ENCODE measurements around the gene BRD3OS. TPM values are rescaled to one million over a fixed set of nuclear protein-coding genes. Genes with fewer than 3 reads are reported as not detected.
A peak's percentile ranks its signal among the peaks of the same experiment; 100 is the strongest.

The BRD3OS gene
- total and polyA plus RNA-seq, 2 of the 13 experiments (the other 11 are each of a cell fraction or from before 2014, with no cell fraction given): 4.9 to 5.7 TPM

- peak; percentile 83 for ATAC-seq
- ChIA-PET POLR2A (interaction anchor here (1.2 to 4.4 kb wide), 3 partner anchors 11 to 98 kb away, joined by 4 to 24 read pairs (median 5); no protein-coding TSS in a partner anchor), CTCF (ENCODE audit: low intra/inter-chr PET ratio, low total read pairs) (no interaction called here)
- H3K27ac ChIP-seq (ENCODE audit: extremely low read length, insufficient read depth, low read length): peak overlapping the region; percentile 90
- no TSS peak for BruUV-seq (replicated peaks)
- WGBS (ENCODE audit: low lambda C conversion rate): 11% methylated on average over 3 of the region's 31 CpGs
- peak overlapping the region; percentile 79 for H3K9ac ChIP-seq (ENCODE audit: insufficient read depth, low read depth, low read length)
- intact Hi-C loops (cut with micrococcal nuclease; ENCODE audit: unreplicated experiment) (loop anchor here (1.0 kb wide), 1 partner anchor 11 kb away; no protein-coding TSS in a partner anchor), in situ Hi-C loops (cut with HindIII; ENCODE audit: extremely low pct_ligation_motif_present, low pct_unique_long_range_greater_than_20kb) (loop anchor here (5.0 kb wide), 1 partner anchor 203 kb away; no protein-coding TSS in a partner anchor)
- peaks cover 47% of the 10 kb centered on the region for H4K20me1 ChIP-seq (ENCODE audit: insufficient read depth, low read length)
- no peak overlapping the region for H2AFZ ChIP-seq (ENCODE audit: low read length)
- H3K36me3 ChIP-seq (replicated peaks in 1 of 2; ENCODE audit: control insufficient read depth in 1 of 2, insufficient read depth in 2 of 2, low read length in 2 of 2): peaks cover 4 to 14% of the 10 kb centered on the region in 2 experiments; a peak in 4 of 5 replicates
- H3K9me3 ChIP-seq (ENCODE audit: low read length): no peaks in the 10 kb centered on the region
- FAIRE-seq: peak; percentile 84
- H3K27me3 ChIP-seq (ENCODE audit: control insufficient read depth in 1 of 2, insufficient read depth in 2 of 2, low read length in 2 of 2): no peaks in the 10 kb centered on the region
- H3K4me3 ChIP-seq (replicated peaks in 1 of 3; ENCODE audit: insufficient read depth in 1 of 3, low read depth in 2 of 3, low read length in 3 of 3): peak overlapping the region; percentile 80 to 98 (median 97)
- H3K4me1 ChIP-seq (ENCODE audit: insufficient read depth, low read length): peaks cover 71% of the 10 kb centered on the region
- peak overlapping the region; percentile 96 for H3K4me2 ChIP-seq (ENCODE audit: low read depth, low read length)
- peaks cover 61% of the 10 kb centered on the region for H3K79me2 ChIP-seq (ENCODE audit: insufficient read depth, low read length)
- DNase-seq (ENCODE audit: low spot score): peak; percentile 93
- TF ChIP-seq PHF5A (CRISPR knock-in tag; IDR thresholded peaks at IDR 0.05; ENCODE audit: low read depth, unreplicated experiment) (peak; percentile 24), ZBTB38 (CRISPR knock-in tag; IDR thresholded peaks at IDR 0.05) (peak; percentile 41; the same call in 1 of the 2 replicates), ZFX (CRISPR knock-in tag; IDR thresholded peaks at IDR 0.05; ENCODE audit: low read depth) (peak; percentile 85), ZNF670 (CRISPR knock-in tag; IDR thresholded peaks at IDR 0.05; ENCODE audit: borderline replicate concordance) (no peak), CBFB (CRISPR knock-in tag; IDR thresholded peaks at IDR 0.05) (peak; percentile 25; the same call in 1 of the 2 replicates), HHEX (CRISPR knock-in tag; IDR thresholded peaks at IDR 0.05) (no peak), MTF2 (CRISPR knock-in tag; IDR thresholded peaks at IDR 0.05; ENCODE audit: borderline replicate concordance) (no peak), ZNF160 (CRISPR knock-in tag; IDR thresholded peaks at IDR 0.05) (no peak), E2F2 (CRISPR knock-in tag; IDR thresholded peaks at IDR 0.05; ENCODE audit: borderline replicate concordance) (no peak), HMGA1 (CRISPR knock-in tag; conservative IDR thresholded peaks at IDR 0.05) (no peak), MEIS1 (CRISPR knock-in tag; IDR thresholded peaks at IDR 0.05; ENCODE audit: borderline replicate concordance) (0 out of 2 replicates have a peak, but pooled peaks have one; percentile 67), ZBTB14 (CRISPR knock-in tag; IDR thresholded peaks at IDR 0.05) (no peak), ZNF224 (CRISPR knock-in tag; IDR thresholded peaks at IDR 0.05) (no peak), ADNP (CRISPR knock-in tag; IDR thresholded peaks at IDR 0.05) (no peak), ISX (CRISPR knock-in tag; conservative IDR thresholded peaks at IDR 0.05) (no peak), HDAC6 (IDR thresholded peaks at IDR 0.05; ENCODE audit: low read depth, low read length) (no peak), DMAP1 (CRISPR knock-in tag; IDR thresholded peaks at IDR 0.05) (peak; percentile 72; the same call in 1 of the 2 replicates), ERF (CRISPR knock-in tag; IDR thresholded peaks at IDR 0.05) (peak; percentile 22; the same call in 1 of the 2 replicates), GTF3A (CRISPR knock-in tag; conservative IDR thresholded peaks at IDR 0.05) (no peak), PBX2 (CRISPR knock-in tag; IDR thresholded peaks at IDR 0.05) (no peak), ZFP36 (IDR thresholded peaks at IDR 0.05; ENCODE audit: borderline replicate concordance, low read depth, low read length, partially characterized antibody) (no peak)
Observed at GRCh38 chr9:133990366-133991213, 34.7 kb upstream of the BRD3OS start.
